HG03064 (cell line): ENCODE data around the gene BICRA.
"Not testable (repeated sequence)": the region's sequence is repeated elsewhere in the genome, so short reads cannot be mapped to it uniquely, and the experiment has no call there.

Source experiments
- ATAC-seq: cut with Tn5 transposase; IDR thresholded peaks from one replicate; pipeline ENCODE4 v1.9.1; 2021; ENCODE audit warnings: low read depth; ENCODE audit not compliant: unreplicated experiment

The BICRA gene

DNA sequence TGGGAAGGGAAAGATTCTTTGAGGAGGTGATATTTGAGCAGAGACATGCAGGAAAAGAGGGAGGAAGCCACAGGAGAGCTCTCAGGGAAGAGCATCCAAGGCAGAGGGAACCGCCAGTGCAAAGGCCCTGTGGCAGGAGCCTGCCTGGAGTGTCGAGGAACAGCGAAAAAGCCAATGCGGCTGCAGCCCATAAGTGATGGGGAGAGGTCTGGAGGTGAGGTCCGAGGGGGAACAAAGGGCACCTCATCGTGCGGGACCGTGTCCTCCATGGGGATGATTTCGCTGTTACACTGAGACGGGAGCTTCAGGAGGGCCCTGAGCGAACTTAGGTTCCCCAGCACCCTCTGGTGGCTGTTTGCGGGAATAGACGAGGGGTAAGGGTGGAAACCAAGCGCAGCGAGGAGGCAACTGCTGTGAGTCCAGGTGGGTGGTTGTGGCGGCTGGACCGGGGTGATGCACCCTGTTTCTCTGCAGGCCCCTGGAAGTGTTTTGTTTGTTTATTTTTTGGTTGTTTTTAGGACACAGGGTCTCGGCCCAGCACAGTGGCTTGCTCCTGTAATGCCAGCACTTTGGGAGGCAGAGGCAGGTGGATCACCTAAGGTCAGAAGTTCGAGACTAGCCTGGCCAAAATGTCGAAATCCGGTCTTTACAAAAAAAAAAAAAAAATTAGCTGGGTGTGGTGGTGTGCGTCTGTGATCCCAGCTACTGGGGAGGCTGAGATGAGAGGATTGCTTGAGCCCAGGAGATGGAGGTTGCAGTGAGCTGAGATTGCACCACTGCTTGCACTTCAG, 98.4 kb downstream of the BICRA start:
- ATAC-seq, result no peak

DNA sequence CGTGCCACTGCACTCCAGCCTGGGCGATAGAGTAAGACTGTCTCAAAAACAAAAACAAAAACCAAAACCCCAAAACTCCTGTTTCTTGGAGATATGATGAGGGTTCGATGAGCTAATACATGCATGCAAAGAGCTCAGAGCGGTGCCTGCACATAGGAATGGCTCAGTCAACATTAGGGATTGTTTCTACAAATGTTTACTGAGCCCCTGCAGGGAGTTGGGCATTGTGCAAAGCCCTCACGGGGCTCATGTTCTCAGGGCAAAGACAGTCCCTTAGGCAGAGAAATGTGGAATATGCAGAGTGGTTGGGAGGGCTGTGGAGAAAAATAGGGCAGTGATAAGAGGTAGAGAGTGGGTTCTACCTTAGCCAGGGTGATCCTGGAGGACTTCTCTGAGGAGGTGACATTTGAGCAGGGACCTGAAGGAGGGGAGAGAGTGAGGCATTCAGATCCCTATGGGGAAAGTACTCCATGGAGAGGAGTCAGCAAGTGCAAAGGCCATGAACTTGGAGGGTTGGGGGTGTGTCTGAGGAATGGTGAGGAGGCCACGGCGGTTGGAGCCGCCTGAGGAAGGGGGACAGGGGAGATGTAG, 102.8 kb downstream of the BICRA start:
- ATAC-seq, result no peak

DNA sequence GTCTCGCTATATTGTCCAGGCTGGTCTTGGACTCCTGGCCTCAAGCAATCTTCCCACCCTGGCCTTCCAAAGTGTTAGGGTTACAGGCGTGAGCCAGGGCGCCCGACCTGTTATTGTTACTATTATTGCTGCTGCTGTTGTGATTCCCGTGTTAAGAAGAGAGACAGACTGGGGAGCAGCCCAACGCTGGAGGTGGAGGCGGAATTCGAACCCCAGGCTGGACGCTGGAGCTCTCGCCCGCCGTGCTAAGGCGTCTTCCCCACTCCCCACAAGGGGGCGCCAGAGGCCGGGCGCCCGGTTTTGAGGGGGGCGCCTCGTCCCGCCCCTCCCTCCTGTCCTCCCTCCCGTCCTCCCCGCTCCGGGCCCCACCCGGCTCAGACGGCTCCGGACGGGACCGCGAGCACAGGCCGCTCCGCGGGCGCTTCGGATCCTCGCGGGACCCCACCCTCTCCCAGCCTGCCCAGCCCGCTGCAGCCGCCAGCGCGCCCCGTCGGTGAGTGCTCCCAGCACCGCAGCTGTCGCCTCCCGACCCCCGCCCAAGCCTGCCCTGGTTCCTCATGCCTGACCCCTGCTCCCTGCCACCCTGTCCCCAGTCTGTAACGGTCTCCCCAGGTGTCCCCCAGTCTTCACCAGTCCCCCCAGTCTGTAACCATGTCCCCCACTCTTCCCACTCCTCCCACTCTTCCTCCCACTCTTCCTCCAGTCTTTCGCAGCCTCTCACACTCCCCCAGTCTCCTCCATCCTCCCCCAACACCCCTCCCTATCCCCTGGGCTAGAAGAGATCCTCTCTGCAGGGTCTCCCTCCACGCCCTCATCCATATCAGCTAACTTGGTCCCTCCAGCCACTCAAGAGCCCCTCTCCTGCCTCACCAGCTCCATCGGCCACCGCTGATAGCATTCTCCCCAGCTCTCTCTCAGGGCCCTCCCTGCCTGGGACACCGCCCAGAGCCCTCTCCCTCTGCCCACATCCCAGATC, 104.4 kb downstream of the BICRA start, which contains the start of gene EHD2:
Gene EHD2 (plus strand): TSS at position 377 of the 976 bp plus-strand sequence. CDS start 3,191 bp downstream, outside the sequence.
- no peak for ATAC-seq

DNA sequence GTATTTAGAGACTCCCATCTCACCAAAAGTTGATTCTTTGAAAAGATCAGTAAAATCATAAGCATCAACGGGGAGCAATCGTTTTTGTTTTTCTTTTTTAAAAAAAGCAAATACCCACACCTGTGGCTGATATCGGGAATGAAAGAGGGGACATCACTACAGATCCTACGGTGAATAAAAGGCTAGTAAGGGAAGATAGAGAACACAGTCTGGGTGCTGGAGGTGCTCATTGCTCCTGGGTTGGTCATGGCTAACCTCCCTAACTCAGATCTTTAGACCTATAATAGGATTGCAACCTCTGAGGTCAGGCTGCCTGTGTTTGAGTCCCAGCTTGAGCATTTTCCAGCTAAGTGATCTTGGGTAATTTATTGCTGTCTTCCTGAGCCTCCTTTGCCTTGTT, 105.4 kb downstream of the BICRA start:
- no peak for ATAC-seq

DNA sequence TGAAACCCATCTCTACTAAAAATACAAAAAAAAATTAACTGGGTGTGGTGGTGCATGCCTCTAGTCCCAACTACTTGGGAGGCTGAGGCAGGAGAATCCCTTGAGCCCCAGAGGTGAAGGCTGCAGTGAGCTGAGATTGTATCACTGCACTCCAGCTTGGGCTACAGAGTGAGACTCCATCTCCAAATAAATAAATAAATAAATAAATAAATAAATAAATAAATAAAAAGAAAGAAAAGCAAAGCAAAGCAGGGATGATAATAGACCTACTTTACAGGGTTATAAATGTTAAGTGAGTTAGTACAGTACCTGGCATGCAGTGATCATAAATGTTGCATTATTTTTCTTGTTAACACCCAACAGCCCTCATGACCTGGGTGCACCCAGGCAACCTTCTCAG, 105.9 kb downstream of the BICRA start:
- ATAC-seq, result not testable (repeated sequence)

DNA sequence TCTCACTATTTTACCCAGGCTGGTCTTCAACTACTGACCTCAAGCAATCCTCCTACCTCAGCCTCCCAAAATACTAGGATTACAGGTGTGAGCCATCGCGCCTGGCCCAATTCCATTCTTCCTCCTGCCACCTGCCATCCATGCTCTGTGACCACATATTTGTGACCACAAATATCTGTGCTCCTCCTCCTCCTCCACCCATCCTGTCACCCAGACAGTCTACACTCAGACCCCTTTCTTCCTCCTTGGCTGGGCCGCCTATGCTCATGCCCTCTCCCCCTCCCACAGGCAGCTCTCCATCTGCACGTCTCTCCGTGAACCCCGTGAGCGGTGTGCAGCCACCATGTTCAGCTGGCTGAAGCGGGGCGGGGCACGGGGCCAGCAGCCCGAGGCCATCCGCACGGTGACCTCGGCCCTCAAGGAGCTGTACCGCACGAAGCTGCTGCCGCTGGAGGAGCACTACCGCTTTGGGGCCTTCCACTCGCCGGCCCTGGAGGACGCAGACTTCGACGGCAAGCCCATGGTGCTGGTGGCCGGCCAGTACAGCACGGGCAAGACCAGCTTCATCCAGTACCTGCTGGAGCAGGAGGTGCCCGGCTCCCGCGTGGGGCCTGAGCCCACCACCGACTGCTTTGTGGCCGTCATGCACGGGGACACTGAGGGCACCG, 107.5 kb downstream of the BICRA start:
- no peak for ATAC-seq

DNA sequence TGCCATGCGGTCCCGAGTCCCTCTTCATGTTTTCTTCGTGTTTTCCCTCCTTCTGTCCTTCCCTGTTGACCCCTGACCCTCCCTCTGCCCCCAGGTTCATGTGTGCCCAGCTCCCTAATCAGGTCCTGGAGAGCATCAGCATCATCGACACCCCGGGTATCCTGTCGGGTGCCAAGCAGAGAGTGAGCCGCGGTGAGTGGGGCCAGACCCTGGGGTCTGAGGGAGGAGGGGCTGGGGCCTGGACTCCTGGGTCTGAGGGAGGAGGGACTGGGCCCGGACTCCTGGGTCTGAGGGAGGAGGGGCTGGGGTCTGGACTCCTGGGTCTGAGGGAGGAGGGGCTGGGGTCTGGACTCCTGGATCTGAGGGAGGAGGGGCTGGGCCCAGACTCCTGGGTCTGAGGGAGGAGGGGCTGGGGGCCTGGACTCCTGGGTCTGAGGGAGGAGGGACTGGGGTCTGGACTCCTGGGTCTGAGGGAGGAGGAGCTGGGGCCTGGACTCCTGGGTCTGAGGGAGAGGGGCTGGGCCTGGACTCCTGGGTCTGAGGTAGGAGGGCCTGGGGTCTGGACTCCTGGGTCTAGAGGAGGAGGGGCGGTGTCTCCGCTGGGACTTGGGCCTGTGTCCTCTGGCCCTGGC, 109.6 kb downstream of the BICRA start:
- ATAC-seq, result not testable (repeated sequence)

DNA sequence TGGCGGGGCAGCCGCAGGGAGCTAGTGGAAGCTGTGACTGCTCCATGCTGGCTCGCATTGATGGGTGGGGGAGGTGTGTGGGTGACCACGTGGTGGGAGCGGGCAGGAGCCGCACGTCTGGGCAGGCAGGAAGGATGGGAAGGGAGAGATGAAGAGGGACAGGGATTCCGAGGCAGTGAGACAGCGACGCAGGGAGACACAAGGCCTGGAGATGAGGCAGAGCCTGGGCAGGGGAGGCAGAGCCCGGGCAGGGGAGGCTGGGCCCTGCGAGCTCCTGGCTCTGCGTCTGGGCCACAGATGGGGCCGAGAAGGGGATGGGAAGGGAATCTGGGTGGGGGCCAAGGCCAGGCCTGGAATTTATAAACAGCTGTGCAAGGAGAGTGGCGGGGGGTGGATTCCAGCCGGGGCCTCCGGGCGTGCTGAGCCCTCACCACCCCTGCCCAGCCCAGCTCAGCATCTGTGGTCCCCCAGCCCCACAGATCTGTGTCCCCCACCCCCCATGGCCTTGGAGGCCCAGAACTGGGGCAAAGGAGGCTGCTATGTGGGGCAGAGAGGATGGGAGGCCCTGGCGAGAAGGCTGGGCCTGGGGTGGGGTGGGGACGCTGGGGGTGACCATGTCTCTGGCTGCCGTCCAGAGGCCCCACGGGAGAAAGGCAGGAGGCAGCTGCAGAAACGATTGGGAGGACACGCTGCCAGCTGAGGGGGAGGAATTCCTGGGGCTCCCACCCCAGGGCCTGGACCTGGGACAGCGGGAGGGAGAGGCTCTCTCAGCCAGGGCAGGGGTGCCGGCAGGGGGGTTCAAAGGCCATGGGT, 110.3 kb downstream of the BICRA start:
- no peak for ATAC-seq

DNA sequence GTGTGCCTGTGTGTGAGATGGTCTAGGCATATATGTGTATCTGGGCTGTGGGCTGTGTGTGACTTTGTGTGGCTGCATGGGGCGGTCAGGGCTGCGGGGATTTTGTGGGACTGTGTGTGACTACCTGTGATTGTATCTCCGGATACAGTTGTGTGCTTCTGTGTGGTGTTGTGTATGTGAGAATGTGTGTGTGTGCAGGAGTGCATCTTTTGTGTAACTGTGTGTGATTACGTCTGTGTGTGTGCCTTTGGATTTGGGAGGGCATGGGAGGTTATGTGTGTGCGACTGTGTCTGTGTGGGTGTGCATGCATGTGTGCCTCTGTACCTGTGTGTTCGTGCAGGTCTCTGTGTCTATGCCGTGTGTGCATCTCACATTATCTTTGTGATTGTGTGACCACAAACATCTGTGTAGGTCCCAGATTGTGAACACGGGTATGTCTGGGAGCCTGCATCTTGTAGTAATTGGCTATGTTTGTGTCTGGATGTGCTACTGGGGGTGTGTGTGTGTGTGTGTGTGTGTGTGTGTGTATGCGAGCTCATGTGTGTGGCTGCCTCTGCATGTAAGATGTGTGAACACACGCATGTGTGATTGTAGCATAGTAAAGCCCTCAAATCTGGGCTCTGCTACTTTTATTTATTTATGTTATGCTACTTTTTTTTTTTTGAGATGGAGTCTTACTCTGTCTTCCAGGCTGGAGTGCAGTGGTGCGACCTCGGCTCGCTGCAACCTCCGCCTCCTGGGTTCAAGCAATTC, 111.9 kb downstream of the BICRA start:
- no peak for ATAC-seq

DNA sequence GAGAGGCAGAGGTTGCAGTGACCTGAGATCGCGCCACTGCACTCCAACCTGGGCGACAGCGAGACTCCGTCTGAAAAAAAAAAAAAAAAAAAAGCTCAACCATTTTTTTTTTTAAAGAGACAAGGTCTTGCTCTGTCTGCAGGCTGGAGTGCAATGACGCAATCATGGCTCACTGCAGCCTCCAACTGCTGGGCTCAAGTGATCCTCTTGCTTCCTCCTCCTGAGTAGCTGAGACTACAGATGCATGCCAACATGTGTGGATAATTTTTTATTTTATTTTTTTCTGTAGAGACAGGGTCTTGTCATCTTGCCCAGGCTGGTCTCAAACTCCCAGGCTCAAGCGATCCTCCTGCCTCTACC, 114.6 kb downstream of the BICRA start:
- no peak for ATAC-seq

DNA sequence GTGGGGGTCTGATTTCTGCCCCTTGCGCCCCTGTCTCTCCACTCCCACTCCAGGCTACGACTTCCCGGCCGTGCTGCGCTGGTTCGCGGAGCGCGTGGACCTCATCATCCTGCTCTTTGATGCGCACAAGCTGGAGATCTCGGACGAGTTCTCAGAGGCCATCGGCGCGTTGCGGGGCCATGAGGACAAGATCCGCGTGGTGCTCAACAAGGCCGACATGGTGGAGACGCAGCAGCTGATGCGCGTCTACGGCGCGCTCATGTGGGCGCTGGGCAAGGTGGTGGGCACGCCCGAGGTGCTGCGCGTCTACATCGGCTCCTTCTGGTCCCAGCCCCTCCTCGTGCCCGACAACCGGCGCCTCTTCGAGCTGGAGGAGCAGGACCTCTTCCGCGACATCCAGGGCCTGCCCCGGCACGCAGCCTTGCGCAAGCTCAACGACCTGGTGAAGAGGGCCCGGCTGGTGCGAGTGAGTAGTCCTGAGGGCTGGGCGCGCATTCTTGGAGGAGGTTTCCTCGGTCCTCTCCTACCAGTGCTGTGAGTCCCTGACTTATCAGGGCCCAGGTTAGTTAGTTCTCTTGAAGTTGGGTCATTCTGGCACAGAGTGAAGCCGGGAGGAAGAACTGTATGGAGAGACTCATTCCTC, 116.9 kb downstream of the BICRA start:
- no peak for ATAC-seq

DNA sequence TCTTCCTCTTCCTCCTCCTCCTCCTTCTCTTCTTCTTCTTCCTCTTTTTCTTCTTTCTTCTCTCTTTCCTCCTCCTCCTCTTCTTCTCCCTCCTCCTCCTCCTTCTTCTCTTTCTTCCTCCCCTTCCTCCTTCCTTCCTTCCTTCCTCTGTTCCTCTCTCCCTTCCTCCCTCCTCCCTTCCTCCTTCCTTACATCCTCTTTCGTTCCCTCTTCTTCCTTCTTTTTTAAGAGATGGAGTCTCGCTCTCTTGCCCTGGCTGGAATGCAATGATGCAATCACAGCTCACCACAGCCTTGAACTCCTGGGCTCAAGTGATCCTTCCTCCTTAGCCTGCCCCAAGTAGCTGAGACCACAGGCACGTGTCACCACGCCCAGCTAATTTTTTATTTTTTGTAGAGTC, 117.5 kb downstream of the BICRA start:
- ATAC-seq, result no peak

DNA sequence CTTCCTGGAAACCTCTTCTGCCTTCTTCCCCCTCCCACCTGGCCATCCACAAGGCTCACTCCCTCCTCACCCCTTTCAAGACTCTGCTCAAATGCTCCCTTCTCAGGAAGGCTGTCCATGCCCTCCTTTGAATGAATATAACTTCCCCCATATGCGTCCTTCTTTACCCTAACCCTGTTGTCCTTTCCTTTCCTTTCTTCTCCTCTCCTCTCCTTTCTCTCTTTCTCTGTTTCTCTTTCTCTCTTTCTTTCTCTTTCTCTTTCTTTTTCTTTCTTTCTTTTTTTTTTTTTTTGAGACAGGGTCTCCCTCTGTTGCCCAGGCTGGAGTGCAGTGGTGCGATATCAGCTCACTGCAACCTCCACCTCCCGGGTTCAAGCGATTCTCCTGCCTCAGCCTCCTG, 119.4 kb downstream of the BICRA start:
- not testable (repeated sequence) for ATAC-seq

DNA sequence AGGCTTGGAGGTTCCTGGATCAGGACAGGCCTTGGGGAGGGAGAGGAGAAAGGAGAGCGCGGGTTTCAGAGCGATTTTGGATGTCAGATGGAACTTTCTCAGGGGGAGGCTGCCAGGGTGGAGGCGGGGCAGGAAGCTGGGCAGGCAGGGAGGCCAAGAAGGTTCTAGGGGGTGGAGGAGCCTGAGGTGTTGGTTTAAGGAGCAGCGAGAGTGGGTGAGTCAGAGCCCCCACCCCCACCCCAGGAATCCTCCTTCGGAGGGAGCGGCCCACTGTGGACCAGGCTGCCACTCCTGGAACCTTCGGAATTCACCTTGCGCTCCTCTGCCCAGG, 120.5 kb downstream of the BICRA start:
- ATAC-seq, result no peak

DNA sequence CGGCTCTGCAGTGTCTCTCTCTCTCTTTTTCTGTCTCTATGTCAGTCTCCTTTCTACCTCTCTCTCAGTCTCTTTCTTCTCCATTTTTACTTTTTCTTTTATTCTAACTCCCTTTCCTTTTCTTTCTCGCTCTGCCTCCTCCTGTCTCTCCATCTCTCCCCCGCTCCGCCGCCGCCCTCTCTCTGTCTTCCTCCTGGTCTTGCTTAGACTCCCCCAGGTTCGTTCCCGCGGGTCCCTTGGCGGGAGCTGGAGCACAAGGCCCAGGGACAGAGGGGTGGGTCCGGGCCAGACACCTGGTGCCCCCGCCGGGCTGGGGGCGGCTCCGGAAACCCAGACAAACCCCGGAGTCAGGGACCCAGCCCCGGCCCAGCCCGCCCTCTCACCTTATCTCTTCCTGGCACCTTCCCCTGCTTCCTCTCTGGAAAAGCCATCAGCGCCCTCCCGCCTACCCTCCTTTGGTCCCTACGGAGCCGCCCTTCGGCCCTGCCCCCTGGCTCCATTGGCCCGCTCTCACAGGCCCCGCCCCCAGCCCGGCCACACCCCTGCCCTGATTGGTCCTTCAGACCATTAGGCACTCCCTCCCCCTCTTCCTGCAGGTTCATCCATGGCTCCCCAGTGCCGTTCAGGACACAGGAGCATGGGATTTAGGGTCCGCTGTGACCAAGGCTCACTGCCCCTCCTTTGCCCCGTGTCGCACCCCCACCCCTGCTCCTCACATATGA, 121.0 kb downstream of the BICRA start:
- no peak for ATAC-seq

DNA sequence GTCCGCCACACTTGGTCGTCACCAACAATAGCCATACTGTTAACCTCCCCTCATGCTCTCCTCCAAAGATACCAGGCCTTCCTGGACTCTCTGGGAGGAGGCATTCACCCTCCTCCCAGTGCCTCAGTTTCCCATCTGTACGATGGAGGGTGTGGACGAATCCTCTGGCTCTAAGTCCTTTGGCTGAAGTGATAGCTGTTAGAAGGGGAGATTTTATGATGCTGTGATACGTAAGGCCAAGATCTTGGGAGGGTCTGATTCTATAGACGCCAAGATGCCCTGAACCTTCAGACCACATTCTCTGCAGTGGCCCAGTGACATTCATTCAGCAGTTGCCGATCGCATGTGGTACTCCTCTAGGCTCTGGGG, 121.6 kb downstream of the BICRA start:
- ATAC-seq, result no peak

DNA sequence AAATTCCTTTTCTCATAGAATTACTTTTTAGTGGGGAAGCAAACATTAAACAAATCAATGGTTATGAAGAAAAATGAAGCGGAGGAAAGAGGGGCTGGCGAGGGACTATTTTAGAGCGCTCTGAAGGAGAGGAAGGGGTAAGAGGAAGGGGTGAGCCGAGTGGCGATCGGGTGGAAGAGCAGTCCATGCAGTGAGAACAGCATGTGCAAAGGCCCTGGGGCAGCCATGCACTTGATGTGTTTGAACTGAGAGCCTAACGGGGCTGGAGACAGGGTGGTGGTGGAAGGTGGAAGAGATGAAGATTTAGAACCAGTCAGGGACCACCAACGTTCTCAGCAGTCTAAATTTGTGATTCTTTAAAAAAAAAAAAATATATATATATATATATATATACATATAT, 122.0 kb downstream of the BICRA start:
- ATAC-seq, result no peak

DNA sequence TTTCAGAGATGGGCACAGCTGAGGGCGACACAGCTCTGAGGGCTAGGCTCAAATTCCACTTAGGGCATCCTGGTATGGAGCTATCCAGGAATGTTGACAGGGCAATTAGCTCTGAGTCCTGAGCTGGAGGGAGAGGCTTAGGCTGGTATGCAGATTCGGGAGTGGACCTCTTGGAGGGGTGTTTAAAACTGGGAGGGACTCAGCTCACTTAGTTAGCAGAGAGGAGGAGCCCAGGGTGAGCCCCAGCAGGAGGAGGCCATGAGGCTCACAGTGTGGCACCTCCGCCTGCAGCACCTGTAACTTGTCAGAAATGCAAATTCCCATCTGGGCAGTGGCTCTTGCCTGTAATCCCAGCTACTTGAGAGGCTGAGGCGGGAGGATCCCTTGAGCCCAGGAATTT, 126.2 kb downstream of the BICRA start:
- ATAC-seq, result no peak
